H1 (cell line): ENCODE results near the gene MSH5. TPM values are rescaled to one million over a fixed set of nuclear protein-coding genes. Genes with fewer than 3 reads are reported as not detected.

Experiments
- CTCF ChIA-PET: fragments of 300-600 bp; sonication (Branson Sonifier 250); formaldehyde crosslinking; loops from one replicate; lab custom pipeline; 2021; ENCODE audit not compliant: partially characterized antibody; lab: Charles Lee
- POLR2A ChIA-PET: fragments of 300-600 bp; sonication (Branson Sonifier 250); formaldehyde crosslinking; loops from one replicate; lab custom pipeline; 2021; ENCODE audit warnings: inconsistent platforms; ENCODE audit not compliant: partially characterized antibody; lab: Charles Lee
- DNase-seq, 2 experiments: peaks; one replicate each; pipeline versions ENCODE4 v3.0.0 to v3.0.0-alpha.2; 2010 to 2022; ENCODE audit warnings: low spot score in 2 of 2, low read depth in 1 of 2, mixed read lengths in 1 of 2
- FAIRE-seq: peaks from 2 replicates; lab custom pipeline; 2011; peaks lifted over from hg19 to GRCh38; lab: Jason Lieb, UNC
- H2AFZ ChIP-seq: 2 replicates; pipeline ENCODE4 v1.8.1; 2012; ENCODE audit warnings: low read length, inconsistent platforms
- H2AK5ac ChIP-seq: 2 replicates; pipeline ENCODE4 v1.6.1; 2013; ENCODE audit warnings: low read depth, low read length
- H2BK120ac ChIP-seq: replicated peaks from 2 replicates; pipeline ENCODE3; 2013; ENCODE audit warnings: low read depth, low read length, inconsistent platforms
- H2BK12ac ChIP-seq: 2 replicates; pipeline ENCODE4 v1.6.1; 2013; ENCODE audit warnings: low read depth, low read length
- H2BK15ac ChIP-seq: 2 replicates; pipeline ENCODE4 v1.6.1; 2013; ENCODE audit warnings: low read length
- H2BK20ac ChIP-seq: 2 replicates; pipeline ENCODE4 v1.6.1; 2013; ENCODE audit warnings: low read length
- H2BK5ac ChIP-seq: 2 replicates; pipeline ENCODE4 v1.6.1; 2013; ENCODE audit warnings: low read depth, low read length
- H3K14ac ChIP-seq: 2 replicates; pipeline ENCODE4 v1.6.1; 2013; ENCODE audit warnings: inconsistent platforms; ENCODE audit not compliant: insufficient read length
- H3K18ac ChIP-seq: 2 replicates; pipeline ENCODE4 v1.6.1; 2013; ENCODE audit warnings: low read length; ENCODE audit errors: extremely low read depth
- H3K23ac ChIP-seq: 2 replicates; pipeline ENCODE4 v1.6.1; 2013; ENCODE audit warnings: inconsistent platforms; ENCODE audit not compliant: insufficient read length
- H3K23me2 ChIP-seq: 2 replicates; pipeline ENCODE4 v1.6.1; 2013; ENCODE audit warnings: low read depth, low read length
- H3K27ac ChIP-seq: 2 replicates; pipeline ENCODE4 v1.6.1; 2011; ENCODE audit warnings: low read depth, low read length, inconsistent platforms
- H3K27me3 ChIP-seq, 4 experiments: replicated peaks in 1 of 4; 1 replicate in 1 of 4; 2 replicates in 3 of 4; pipeline versions ENCODE4 v1.6.1 to v1.8.1; 2011 to 2013; ENCODE audit warnings: low read length in 3 of 4, mild to moderate bottlenecking in 3 of 4, inconsistent platforms in 2 of 4, mixed read lengths in 2 of 4, moderate library complexity in 1 of 4; ENCODE audit not compliant: control insufficient read depth in 3 of 4, insufficient read depth in 3 of 4; ENCODE audit errors: extremely low read depth in 1 of 4
- H3K36me3 ChIP-seq, 4 experiments: 2 replicates each; pipeline versions ENCODE4 v1.6.1 to v1.8.1; 2011 to 2013; ENCODE audit warnings: mild to moderate bottlenecking in 4 of 4, low read length in 3 of 4, moderate library complexity in 2 of 4, control low read depth in 1 of 4, inconsistent platforms in 1 of 4; ENCODE audit not compliant: insufficient read depth in 4 of 4, control insufficient read depth in 2 of 4
- H3K4ac ChIP-seq: replicated peaks from 2 replicates; pipeline ENCODE3; 2013; ENCODE audit warnings: low read length, low read depth, mixed read lengths, inconsistent platforms; ENCODE audit not compliant: insufficient read length
- H3K4me1 ChIP-seq, 4 experiments: replicated peaks in 1 of 4; 1 replicate in 1 of 4; 2 replicates in 3 of 4; pipeline versions ENCODE4 v1.6.1 to v1.8.1; 2011 to 2013; ENCODE audit warnings: low read length in 3 of 4, inconsistent platforms in 2 of 4, mixed read lengths in 1 of 4; ENCODE audit not compliant: insufficient read depth in 4 of 4, control insufficient read depth in 3 of 4
- H3K4me2 ChIP-seq, 2 experiments: 2 replicates each; pipeline versions ENCODE4 v1.6.1 to v1.8.1; 2011 to 2013; ENCODE audit warnings: low read depth in 2 of 2, low read length in 2 of 2, control low read depth in 1 of 2, inconsistent platforms in 1 of 2, mild to moderate bottlenecking in 1 of 2; ENCODE audit not compliant: insufficient read depth in 1 of 2
- H3K4me3 ChIP-seq, 4 experiments: fragments of 200-600, 300-600 bp in 1 of 4; sonication (generic), shearing (Covaris generic), sonication (Bioruptor Twin) in 1 of 4; 2 replicates each; pipeline versions ENCODE4 v1.5.1 to v1.8.1; 2011 to 2016; ENCODE audit warnings: low read length in 4 of 4, low read depth in 3 of 4, control low read depth in 2 of 4, inconsistent platforms in 2 of 4, mild to moderate bottlenecking in 2 of 4, mixed read lengths in 1 of 4, moderate library complexity in 1 of 4; ENCODE audit not compliant: insufficient read depth in 2 of 4; ENCODE audit errors: extremely low read depth in 1 of 4
- H3K56ac ChIP-seq: replicated peaks from 2 replicates; pipeline ENCODE3; 2013; ENCODE audit warnings: low read depth, mild to moderate bottlenecking, mixed read lengths, low read length, inconsistent platforms; ENCODE audit not compliant: insufficient read length
- H3K79me1 ChIP-seq: 2 replicates; pipeline ENCODE4 v1.6.1; 2013; ENCODE audit warnings: low read depth, low read length, control low read depth
- H3K79me2 ChIP-seq, 2 experiments: 2 replicates each; pipeline versions ENCODE4 v1.6.1 to v1.8.1; 2012 to 2013; ENCODE audit warnings: low read length in 2 of 2, mild to moderate bottlenecking in 2 of 2, inconsistent platforms in 1 of 2; ENCODE audit not compliant: insufficient read depth in 2 of 2, control insufficient read depth in 1 of 2
- H3K9ac ChIP-seq, 4 experiments: replicated peaks in 1 of 4; 1 replicate in 1 of 4; 2 replicates in 3 of 4; pipeline versions ENCODE4 v1.6.1 to v1.8.1; 2011 to 2013; ENCODE audit warnings: low read depth in 3 of 4, low read length in 3 of 4, control low read depth in 2 of 4, mild to moderate bottlenecking in 2 of 4, moderate library complexity in 2 of 4, inconsistent platforms in 1 of 4; ENCODE audit errors: extremely low read depth in 1 of 4
- H3K9me3 ChIP-seq, 2 experiments: 2 replicates each; pipeline versions ENCODE4 v1.6.1 to v1.8.1; 2012 to 2013; ENCODE audit warnings: mild to moderate bottlenecking in 2 of 2, moderate library complexity in 2 of 2, control low read depth in 1 of 2, inconsistent platforms in 1 of 2, low read depth in 1 of 2, low read length in 1 of 2, mixed read lengths in 1 of 2; ENCODE audit not compliant: insufficient read depth in 2 of 2
- H4K20me1 ChIP-seq, 2 experiments: replicated peaks in 1 of 2; 2 replicates each; pipeline versions ENCODE3 to v1.8.1; 2011 to 2013; ENCODE audit warnings: inconsistent platforms in 2 of 2, low read length in 2 of 2, mild to moderate bottlenecking in 1 of 2; ENCODE audit not compliant: insufficient read depth in 2 of 2, control insufficient read depth in 1 of 2
- H4K5ac ChIP-seq: 2 replicates; pipeline ENCODE4 v1.6.1; 2013; ENCODE audit warnings: low read length, low read depth, mixed read lengths, inconsistent platforms; ENCODE audit not compliant: insufficient read length
- H4K8ac ChIP-seq: 2 replicates; pipeline ENCODE4 v1.8.0; 2013; ENCODE audit warnings: mild to moderate bottlenecking, moderate library complexity, low read length, inconsistent platforms; ENCODE audit not compliant: insufficient read depth; ENCODE audit errors: extremely low read depth
- H4K91ac ChIP-seq: replicated peaks from 2 replicates; pipeline ENCODE3; 2013; ENCODE audit warnings: low read length, mixed read lengths, inconsistent platforms; ENCODE audit not compliant: insufficient read length
- BACH1 ChIP-seq: IDR thresholded peaks from 2 replicates; pipeline ENCODE4 v1.6.1; 2012; ENCODE audit warnings: low read length, improper control_type of control experiment
- CHD1 ChIP-seq: IDR thresholded peaks from 2 replicates; pipeline ENCODE4 v1.6.1; 2012; ENCODE audit warnings: low read depth, low read length, improper control_type of control experiment
- EGR1 ChIP-seq: IDR thresholded peaks from 2 replicates; pipeline ENCODE4 v1.6.1; 2011; ENCODE audit warnings: low read depth, low read length, borderline replicate concordance
- GABPA ChIP-seq: IDR thresholded peaks from 2 replicates; pipeline ENCODE4 v1.6.1; 2011; ENCODE audit warnings: mild to moderate bottlenecking, low read length, moderate library complexity, borderline replicate concordance; ENCODE audit not compliant: insufficient read depth
- KDM5A ChIP-seq: fragments of 200-600 bp; IDR thresholded peaks from 2 replicates; pipeline ENCODE4 v1.7.1; 2012; ENCODE audit warnings: mild to moderate bottlenecking, low read length, inconsistent platforms, mixed read lengths
- NANOG ChIP-seq: IDR thresholded peaks from 2 replicates; pipeline ENCODE4 v1.6.1; 2011; ENCODE audit warnings: low read length, low read depth, mild to moderate bottlenecking, inconsistent platforms; ENCODE audit not compliant: insufficient read depth, poor library complexity, severe bottlenecking
- POLR2A ChIP-seq, 2 experiments: IDR thresholded peaks; 1 replicate in 1 of 2; 2 replicates in 1 of 2; pipeline ENCODE4 v1.6.1; 2011; ENCODE audit warnings: low read depth in 2 of 2, low read length in 2 of 2, mild to moderate bottlenecking in 2 of 2; ENCODE audit errors: control extremely low read depth in 1 of 2
- POU5F1 ChIP-seq: IDR thresholded peaks from 2 replicates; pipeline ENCODE4 v1.6.1; 2011; ENCODE audit warnings: low read depth, mild to moderate bottlenecking, low read length, moderate library complexity
- SAP30 ChIP-seq: fragments of 300-600 bp; sonication (generic); IDR thresholded peaks from 2 replicates; pipeline ENCODE4 v1.7.1; 2012; ENCODE audit warnings: low read length, moderate library complexity, mild to moderate bottlenecking, inconsistent platforms; ENCODE audit not compliant: insufficient read depth, insufficient replicate concordance
- TBP ChIP-seq: IDR thresholded peaks from 2 replicates; pipeline ENCODE4 v1.6.1; 2011; ENCODE audit warnings: low read depth, low read length, improper control_type of control experiment
- TEAD4 ChIP-seq: IDR thresholded peaks from 2 replicates; pipeline ENCODE4 v1.6.1; 2012; ENCODE audit warnings: low read depth, low read length, inconsistent platforms, mixed read lengths
- WGBS, 2 experiments: shearing (Covaris generic) in 1 of 2; methylation state at CpG; one replicate each; pipeline versions ENCODE4 v1.1.6 to v1.1.7; 2013 to 2015; ENCODE audit warnings: low lambda C conversion rate in 2 of 2, mixed read lengths in 2 of 2, inconsistent platforms in 1 of 2, low coverage in 1 of 2, missing lambda C conversion rate in 1 of 2; ENCODE audit not compliant: insufficient replicate concordance in 2 of 2, insufficient coverage in 1 of 2, insufficient read length in 1 of 2; ENCODE audit errors: extremely low coverage in 1 of 2, missing lambda C conversion rate in 1 of 2; 5-methylcytosine and 5-hydroxymethylcytosine counted together
- polyA plus RNA-seq, 7 experiments: library from polyadenylated mRNA; depleted of rRNA in 3 of 7; stranded (reverse) in 5 of 7; unstranded in 2 of 7; fragments of >200 nt in 5 of 7; fragments of 200-250 nt in 2 of 7; gene quantifications; 1 replicate in 5 of 7; 2 replicates in 1 of 7; 4 replicates in 1 of 7; pipeline versions ENCODE4 v1.2.1 to v1.2.3, GENCODE V29; 2011 to 2013; ENCODE audit warnings: missing spikeins in 2 of 7, mixed read lengths in 2 of 7
- total RNA-seq: library from RNA; stranded (reverse); fragmentation: NEBNext Ultra II Directional; extraction: Animal tissue kit (Norgen Biotek cat#: 25700); gene quantifications from 2 replicates; pipeline ENCODE4 v1.2.1, GENCODE V29; 2021

The MSH5 gene
- total and polyA plus RNA-seq, 2 of the 8 experiments (the other 6 are each of a cell fraction or from before 2014, with no cell fraction given), result 25.3 to 26.5 TPM

- Histone ChIP-seq H2BK20ac (no peak overlapping the region), H3K18ac (no peak overlapping the region), H3K27ac (0 out of 2 replicates have a peak overlapping the region, but pooled peaks have one; percentile 25), H2AK5ac (no peak overlapping the region), H3K4ac (no peak overlapping the region), H3K14ac (no peak overlapping the region), H2BK120ac (no peak overlapping the region), H3K4me3 (no peak overlapping the region), H3K79me2 (peaks cover 0 to 26% of the 10 kb centered on the region in 2 experiments; a peak in 2 of 4 replicates), H3K4me2 (peak overlapping the region; percentile 78 to 99; a peak in 3 of 4 replicates), H4K8ac (no peak overlapping the region), H3K79me1 (peaks cover 8% of the 10 kb centered on the region; the same call in 1 of the 2 replicates), H3K27me3 (no peaks in the 10 kb centered on the region), H2AFZ (no peak overlapping the region), H2BK12ac (no peak overlapping the region; the same call in 1 of the 2 replicates), H3K56ac (no peak overlapping the region), H3K23me2 (peaks cover 19% of the 10 kb centered on the region), H2BK15ac (no peak overlapping the region), H3K9me3 (no peaks in the 10 kb centered on the region), H3K36me3 (peaks cover 10 to 30% (median 21%) of the 10 kb centered on the region in 4 experiments), H4K5ac (no peak overlapping the region), H4K20me1 (peaks cover 4 to 5% of the 10 kb centered on the region in 2 experiments), H3K4me1 (peaks cover 20 to 33% (median 22%) of the 10 kb centered on the region in 4 experiments), H2BK5ac (0 out of 2 replicates have a peak overlapping the region, but pooled peaks have one; percentile 53), H3K9ac (no peak overlapping the region; a peak in 1 of 7 replicates), H4K91ac (no peak overlapping the region), H3K23ac (no peak overlapping the region)
- no peak for TF ChIP-seq SAP30
- TF ChIP-seq NANOG, result no peak
- TF ChIP-seq GABPA, result no peak
- TF ChIP-seq TEAD4, result no peak
- no peak for TF ChIP-seq BACH1
- TF ChIP-seq POLR2A (IDR thresholded peaks at IDR 0.05; ENCODE audit: control extremely low read depth in 1 of 2, low read depth in 2 of 2, low read length in 2 of 2), result no peak
- no peak for TF ChIP-seq CHD1
- TF ChIP-seq EGR1, result no peak
- no peak for TF ChIP-seq TBP
- no peak for TF ChIP-seq POU5F1
- TF ChIP-seq KDM5A, result no peak
- DNase-seq, result no peak
- 86% methylated on average over 4 of the region's 4 CpGs; no CpG with 5 or more reads in 1 of the 2 experiments for WGBS, 2 experiments
- no peak for FAIRE-seq
- CTCF ChIA-PET, result interaction anchor here (0.8 to 3.1 kb wide), 7 partner anchors 10 to 96 kb away, joined by 3 to 12 read pairs (median 3); partner anchors contain the start of gene MPIG6B
- POLR2A ChIA-PET, result interaction anchor here (1.3 to 8.7 kb wide), 5 partner anchors 9 to 102 kb away, joined by 4 to 73 read pairs (median 5); partner anchors contain the start of genes CSNK2B, GPANK1, LY6G6C and MPIG6B
Observed at GRCh38 chr6:31733734-31734133, 6.1 kb upstream of the MSH5 start.
